K562 (cell line): Measurements from ENCODE around the gene ADGRB3.
"Not testable (repeated sequence)": the region's sequence is repeated elsewhere in the genome, so short reads cannot be mapped to it uniquely, and the experiment has no call there.

Experiments used
- SAFB2 ChIP-seq: fragments of 200-400 bp; formaldehyde crosslinking; IDR thresholded peaks from 2 replicates; pipeline ENCODE4 v1.6.1; 2018; ENCODE audit warnings: borderline replicate concordance, low read length, low read depth, moderate library complexity; ENCODE audit not compliant: severe bottlenecking
- TF ChIP-seq, protein P1 (sequence below): sonication (generic); formaldehyde crosslinking; IDR thresholded peaks from 2 replicates; pipeline ENCODE4 v1.8.0; 2022; ENCODE audit warnings: missing genetic modification reagents, mild to moderate bottlenecking, moderate library complexity, borderline replicate concordance
- TF ChIP-seq, protein P2 (sequence below), 2 experiments: IDR thresholded peaks; 2 replicates each; pipeline ENCODE4 v1.6.1; 2012; ENCODE audit warnings: improper control_type of control experiment in 2 of 2, low read depth in 2 of 2, low read length in 2 of 2, borderline replicate concordance in 1 of 2

DNA sequence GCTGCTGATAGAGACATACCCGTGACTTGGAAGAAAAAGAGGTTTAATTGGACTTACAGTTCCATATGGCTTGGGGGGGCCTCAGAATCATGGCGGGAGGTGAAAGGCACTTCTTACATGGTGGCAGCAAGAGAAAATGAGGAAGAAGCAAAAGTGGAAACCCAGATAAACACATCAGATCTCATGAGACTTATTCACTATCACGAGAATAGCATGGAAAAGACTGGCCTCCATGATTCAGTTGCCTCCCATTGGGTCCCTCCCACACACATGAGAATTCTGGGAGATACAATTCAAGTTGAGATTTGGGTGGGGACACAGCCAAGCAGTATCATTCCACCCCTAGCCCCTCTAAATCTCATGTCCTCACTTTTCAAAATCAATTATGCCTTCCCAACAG, 112.8 kb downstream of the ADGRB3 start:
- TF ChIP-seq, protein P1, sequence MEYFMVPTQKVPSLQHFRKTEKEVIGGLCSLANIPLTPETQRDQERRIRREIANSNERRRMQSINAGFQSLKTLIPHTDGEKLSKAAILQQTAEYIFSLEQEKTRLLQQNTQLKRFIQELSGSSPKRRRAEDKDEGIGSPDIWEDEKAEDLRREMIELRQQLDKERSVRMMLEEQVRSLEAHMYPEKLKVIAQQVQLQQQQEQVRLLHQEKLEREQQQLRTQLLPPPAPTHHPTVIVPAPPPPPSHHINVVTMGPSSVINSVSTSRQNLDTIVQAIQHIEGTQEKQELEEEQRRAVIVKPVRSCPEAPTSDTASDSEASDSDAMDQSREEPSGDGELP (CRISPR knock-in tag): not testable (repeated sequence)
- not testable (repeated sequence) for TF ChIP-seq SAFB2
- TF ChIP-seq, protein P2, sequence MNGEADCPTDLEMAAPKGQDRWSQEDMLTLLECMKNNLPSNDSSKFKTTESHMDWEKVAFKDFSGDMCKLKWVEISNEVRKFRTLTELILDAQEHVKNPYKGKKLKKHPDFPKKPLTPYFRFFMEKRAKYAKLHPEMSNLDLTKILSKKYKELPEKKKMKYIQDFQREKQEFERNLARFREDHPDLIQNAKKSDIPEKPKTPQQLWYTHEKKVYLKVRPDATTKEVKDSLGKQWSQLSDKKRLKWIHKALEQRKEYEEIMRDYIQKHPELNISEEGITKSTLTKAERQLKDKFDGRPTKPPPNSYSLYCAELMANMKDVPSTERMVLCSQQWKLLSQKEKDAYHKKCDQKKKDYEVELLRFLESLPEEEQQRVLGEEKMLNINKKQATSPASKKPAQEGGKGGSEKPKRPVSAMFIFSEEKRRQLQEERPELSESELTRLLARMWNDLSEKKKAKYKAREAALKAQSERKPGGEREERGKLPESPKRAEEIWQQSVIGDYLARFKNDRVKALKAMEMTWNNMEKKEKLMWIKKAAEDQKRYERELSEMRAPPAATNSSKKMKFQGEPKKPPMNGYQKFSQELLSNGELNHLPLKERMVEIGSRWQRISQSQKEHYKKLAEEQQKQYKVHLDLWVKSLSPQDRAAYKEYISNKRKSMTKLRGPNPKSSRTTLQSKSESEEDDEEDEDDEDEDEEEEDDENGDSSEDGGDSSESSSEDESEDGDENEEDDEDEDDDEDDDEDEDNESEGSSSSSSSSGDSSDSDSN (IDR thresholded peaks at IDR 0.05; ENCODE audit: borderline replicate concordance in 1 of 2, low read depth in 2 of 2, low read length in 2 of 2): not testable (repeated sequence)
